ENCODE data around the gene GAGE12F.
"Not testable (repeated sequence)": the region's sequence is repeated elsewhere in the genome, so short reads cannot be mapped to it uniquely, and the experiment has no call there.

Gene GAGE12F

GRCh38 chrX:49560542-49560941 is at the start of gene GAGE12F:
Gene GAGE12F (plus strand): TSS chrX:49560842. CDS start chrX:49561997, 1,155 bp downstream.
- not testable (repeated sequence) for DNase-seq

- not testable (repeated sequence) for DNase-seq
Observed at GRCh38 chrX:49531877-49532276, 28.8 kb upstream of the GAGE12F start, which contains the start of gene GAGE12C. Gene GAGE12C (plus strand): TSS chrX:49532177. CDS start chrX:49533332, 1,155 bp downstream.

- DNase-seq = not testable (repeated sequence)
Observed at GRCh38 chrX:49541433-49541832, 19.2 kb upstream of the GAGE12F start, which contains the start of gene GAGE12D. Gene GAGE12D (plus strand): TSS chrX:49541733. CDS start chrX:49542888, 1,155 bp downstream.

DNA sequence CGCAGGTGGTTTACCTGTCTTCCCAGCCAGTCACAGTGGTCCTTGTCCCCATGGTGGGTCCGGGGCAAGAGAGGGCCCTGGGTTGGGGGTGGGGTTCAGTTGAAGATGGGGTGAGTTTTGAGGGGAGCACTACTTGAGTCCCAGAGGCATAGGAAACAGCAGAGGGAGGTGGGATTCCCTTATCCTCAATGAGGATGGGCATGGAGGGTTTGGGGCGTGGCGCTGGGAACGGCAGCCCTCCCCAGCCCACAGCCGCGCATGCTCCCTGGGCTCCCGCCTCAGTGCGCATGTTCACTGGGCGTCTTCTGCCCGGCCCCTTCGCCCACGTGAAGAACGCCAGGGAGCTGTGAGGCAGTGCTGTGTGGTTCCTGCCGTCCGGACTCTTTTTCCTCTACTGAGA is 9.7 kb upstream of the GAGE12F start, which contains the start of gene GAGE12E:
Gene GAGE12E (plus strand): TSS at position 301 of the 400 bp plus-strand sequence. CDS start 1,155 bp downstream, outside the sequence.
- not testable (repeated sequence) for DNase-seq

- DNase-seq = not testable (repeated sequence)
Observed at GRCh38 chrX:49568728-49569127, 8.1 kb downstream of the GAGE12F start.

DNA sequence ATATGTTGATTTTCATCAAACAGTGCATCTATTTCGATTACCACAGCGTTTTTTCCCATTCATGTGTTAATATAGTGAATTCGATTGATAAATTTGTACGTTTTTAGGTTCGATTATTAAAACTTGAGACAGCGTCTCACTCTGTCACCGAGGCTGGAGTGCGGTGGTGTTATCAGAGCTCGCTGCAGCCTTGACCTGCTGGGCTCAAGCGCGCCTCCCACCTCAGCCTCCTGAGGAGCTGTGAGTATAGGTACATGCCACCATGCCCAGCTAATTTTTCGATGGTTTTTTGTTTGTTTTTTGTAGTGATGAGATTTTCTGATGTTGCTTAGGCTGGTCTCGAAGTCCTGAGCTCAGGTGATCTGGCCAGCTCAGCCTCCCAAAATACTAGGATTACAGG is 8.5 kb downstream of the GAGE12F start:
- DNase-seq = not testable (repeated sequence)

DNA sequence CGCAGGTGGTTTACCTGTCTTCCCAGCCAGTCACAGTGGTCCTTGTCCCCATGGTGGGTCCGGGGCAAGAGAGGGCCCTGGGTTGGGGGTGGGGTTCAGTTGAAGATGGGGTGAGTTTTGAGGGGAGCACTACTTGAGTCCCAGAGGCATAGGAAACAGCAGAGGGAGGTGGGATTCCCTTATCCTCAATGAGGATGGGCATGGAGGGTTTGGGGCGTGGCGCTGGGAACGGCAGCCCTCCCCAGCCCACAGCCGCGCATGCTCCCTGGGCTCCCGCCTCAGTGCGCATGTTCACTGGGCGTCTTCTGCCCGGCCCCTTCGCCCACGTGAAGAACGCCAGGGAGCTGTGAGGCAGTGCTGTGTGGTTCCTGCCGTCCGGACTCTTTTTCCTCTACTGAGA is 9.5 kb downstream of the GAGE12F start, which contains the start of gene GAGE12G:
Gene GAGE12G (plus strand): TSS at position 301 of the 400 bp plus-strand sequence. CDS start 1,155 bp downstream, outside the sequence.
- DNase-seq = not testable (repeated sequence)

GRCh38 chrX:49579649-49580048 is 19.0 kb downstream of the GAGE12F start, which contains the start of gene GAGE12H:
Gene GAGE12H (plus strand): TSS chrX:49579949. CDS start chrX:49581104, 1,155 bp downstream.
- DNase-seq = not testable (repeated sequence)

DNA sequence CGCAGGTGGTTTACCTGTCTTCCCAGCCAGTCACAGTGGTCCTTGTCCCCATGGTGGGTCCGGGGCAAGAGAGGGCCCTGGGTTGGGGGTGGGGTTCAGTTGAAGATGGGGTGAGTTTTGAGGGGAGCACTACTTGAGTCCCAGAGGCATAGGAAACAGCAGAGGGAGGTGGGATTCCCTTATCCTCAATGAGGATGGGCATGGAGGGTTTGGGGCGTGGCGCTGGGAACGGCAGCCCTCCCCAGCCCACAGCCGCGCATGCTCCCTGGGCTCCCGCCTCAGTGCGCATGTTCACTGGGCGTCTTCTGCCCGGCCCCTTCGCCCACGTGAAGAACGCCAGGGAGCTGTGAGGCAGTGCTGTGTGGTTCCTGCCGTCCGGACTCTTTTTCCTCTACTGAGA is 28.6 kb downstream of the GAGE12F start, which contains the start of gene GAGE2A:
Gene GAGE2A (plus strand): TSS at position 301 of the 400 bp plus-strand sequence. CDS start 1,155 bp downstream, outside the sequence.
- not testable (repeated sequence) for DNase-seq

DNA sequence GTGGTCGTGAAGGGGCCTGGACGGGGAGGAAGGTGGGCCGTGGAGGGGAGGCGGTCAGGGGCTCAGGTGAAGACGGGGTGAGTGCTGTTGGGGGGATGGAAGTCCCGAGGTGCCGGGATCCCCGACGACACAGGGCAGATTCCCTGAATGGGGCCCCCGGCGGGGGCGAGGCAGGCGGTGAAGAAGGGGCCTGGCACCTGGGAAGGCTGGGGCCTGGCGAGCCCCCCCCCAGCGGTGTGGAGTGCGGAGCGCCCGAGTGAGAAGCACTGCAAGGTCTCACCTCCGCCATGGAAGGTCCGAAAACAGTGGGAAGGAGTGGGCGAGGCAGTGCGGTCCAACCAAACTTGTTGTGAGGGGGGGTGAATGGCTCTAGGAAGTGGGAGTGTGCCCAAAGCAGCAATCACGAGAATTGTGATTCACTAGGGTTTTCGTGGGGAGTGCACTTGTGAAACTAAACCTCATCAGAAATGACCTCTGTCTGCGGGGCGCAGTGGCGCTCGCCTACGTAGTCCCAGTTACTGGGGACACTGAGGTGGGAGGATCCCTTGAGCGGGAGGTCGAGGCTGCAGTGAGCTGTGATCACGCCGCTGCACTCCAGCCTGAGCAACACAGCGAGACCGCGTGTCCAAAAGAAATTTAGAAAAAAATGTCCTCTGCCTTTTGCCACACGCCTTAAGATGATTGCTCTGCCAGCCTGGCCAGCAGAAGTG is 29.3 kb downstream of the GAGE12F start:
- DNase-seq = not testable (repeated sequence)

- not testable (repeated sequence) for DNase-seq
Observed at GRCh38 chrX:49590488-49590887, 29.8 kb downstream of the GAGE12F start.

GRCh38 chrX:49598720-49599119 is 38.1 kb downstream of the GAGE12F start, which contains the start of gene GAGE1:
Gene GAGE1 (plus strand): TSS chrX:49599020. CDS start chrX:49600175, 1,155 bp downstream.
- DNase-seq = not testable (repeated sequence)

GRCh38 chrX:49610718-49611310 is 50.2 kb downstream of the GAGE12F start:
- no peak for DNase-seq

Measured in retina (tissue), 1 donor.